IMR-90 (cell line): ENCODE results near the gene NCAPG2.

ENCODE experiments used
- BHLHE40 ChIP-seq: fragments of 150-350 bp; IDR thresholded peaks from 2 replicates; pipeline ENCODE4 v1.6.1; 2016; ENCODE audit warnings: mild to moderate bottlenecking, low read depth, low read length
- FOS ChIP-seq: fragments of 150-350 bp; IDR thresholded peaks from 2 replicates; pipeline ENCODE4 v1.6.1; 2016; ENCODE audit warnings: low read depth, low read length
- MAFK ChIP-seq: IDR thresholded peaks from 2 replicates; pipeline ENCODE4 v1.6.1; 2012; ENCODE audit warnings: low read depth, low read length, improper control_type of control experiment
- MAZ ChIP-seq: IDR thresholded peaks from 2 replicates; pipeline ENCODE4 v1.6.1; 2012; ENCODE audit warnings: low read depth, mild to moderate bottlenecking, low read length, improper control_type of control experiment, moderate library complexity, borderline replicate concordance
- NFE2L2 ChIP-seq: fragments of 150-350 bp; IDR thresholded peaks from 2 replicates; pipeline ENCODE4 v1.6.1; 2016; ENCODE audit warnings: low read depth, mild to moderate bottlenecking, low read length
- POLR2A ChIP-seq: IDR thresholded peaks from 2 replicates; pipeline ENCODE4 v1.6.1; 2012; ENCODE audit warnings: mild to moderate bottlenecking, low read depth, low read length
- RAD21 ChIP-seq: IDR thresholded peaks from 2 replicates; pipeline ENCODE4 v1.6.1; 2012; ENCODE audit warnings: low read length, improper control_type of control experiment
- RFX5 ChIP-seq: IDR thresholded peaks from 2 replicates; pipeline ENCODE4 v1.8.0; 2012; ENCODE audit warnings: low read depth, mild to moderate bottlenecking, low read length, moderate library complexity
- TF ChIP-seq, protein P1 (sequence below): conservative IDR thresholded peaks from 2 replicates; pipeline ENCODE4 v1.5.1; 2012; ENCODE audit warnings: mild to moderate bottlenecking, low read depth, low read length, improper control_type of control experiment
- TF ChIP-seq, protein P2 (sequence below): fragments of 150-350 bp; IDR thresholded peaks from 2 replicates; pipeline ENCODE4 v1.6.1; 2017; ENCODE audit warnings: mild to moderate bottlenecking, antibody characterized with exemption, low read length, low read depth

DNA sequence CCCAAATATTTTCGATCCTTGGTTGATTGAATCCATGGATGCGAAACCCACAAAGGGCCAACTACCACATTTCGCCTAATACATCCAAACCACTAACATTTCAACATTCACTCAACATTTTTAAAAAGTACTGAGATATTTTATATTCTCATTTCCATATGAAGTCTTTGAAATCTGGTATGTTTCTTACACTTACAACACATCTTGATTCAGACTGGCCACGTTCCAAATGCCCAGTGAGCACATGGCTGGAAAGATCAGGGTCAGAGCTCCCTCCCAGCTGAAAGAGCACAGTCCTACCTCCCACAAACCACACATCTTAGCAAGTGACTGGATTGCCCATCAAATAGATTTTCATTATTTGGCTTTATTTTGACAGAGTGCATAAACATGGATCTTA, 18.9 kb downstream of the NCAPG2 start:
- TF ChIP-seq POLR2A = no peak
- TF ChIP-seq BHLHE40 = no peak
- TF ChIP-seq, protein P1, sequence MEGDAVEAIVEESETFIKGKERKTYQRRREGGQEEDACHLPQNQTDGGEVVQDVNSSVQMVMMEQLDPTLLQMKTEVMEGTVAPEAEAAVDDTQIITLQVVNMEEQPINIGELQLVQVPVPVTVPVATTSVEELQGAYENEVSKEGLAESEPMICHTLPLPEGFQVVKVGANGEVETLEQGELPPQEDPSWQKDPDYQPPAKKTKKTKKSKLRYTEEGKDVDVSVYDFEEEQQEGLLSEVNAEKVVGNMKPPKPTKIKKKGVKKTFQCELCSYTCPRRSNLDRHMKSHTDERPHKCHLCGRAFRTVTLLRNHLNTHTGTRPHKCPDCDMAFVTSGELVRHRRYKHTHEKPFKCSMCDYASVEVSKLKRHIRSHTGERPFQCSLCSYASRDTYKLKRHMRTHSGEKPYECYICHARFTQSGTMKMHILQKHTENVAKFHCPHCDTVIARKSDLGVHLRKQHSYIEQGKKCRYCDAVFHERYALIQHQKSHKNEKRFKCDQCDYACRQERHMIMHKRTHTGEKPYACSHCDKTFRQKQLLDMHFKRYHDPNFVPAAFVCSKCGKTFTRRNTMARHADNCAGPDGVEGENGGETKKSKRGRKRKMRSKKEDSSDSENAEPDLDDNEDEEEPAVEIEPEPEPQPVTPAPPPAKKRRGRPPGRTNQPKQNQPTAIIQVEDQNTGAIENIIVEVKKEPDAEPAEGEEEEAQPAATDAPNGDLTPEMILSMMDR = no peak
- TF ChIP-seq FOS = no peak
- no peak for TF ChIP-seq MAZ
- TF ChIP-seq, protein P2, sequence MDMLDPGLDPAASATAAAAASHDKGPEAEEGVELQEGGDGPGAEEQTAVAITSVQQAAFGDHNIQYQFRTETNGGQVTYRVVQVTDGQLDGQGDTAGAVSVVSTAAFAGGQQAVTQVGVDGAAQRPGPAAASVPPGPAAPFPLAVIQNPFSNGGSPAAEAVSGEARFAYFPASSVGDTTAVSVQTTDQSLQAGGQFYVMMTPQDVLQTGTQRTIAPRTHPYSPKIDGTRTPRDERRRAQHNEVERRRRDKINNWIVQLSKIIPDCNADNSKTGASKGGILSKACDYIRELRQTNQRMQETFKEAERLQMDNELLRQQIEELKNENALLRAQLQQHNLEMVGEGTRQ = no peak
- TF ChIP-seq RAD21 = no peak
- no peak for TF ChIP-seq MAFK
- no peak for TF ChIP-seq NFE2L2
- TF ChIP-seq RFX5 = no peak
